Left forelimb (tissue), 1 donor: ENCODE data around the gene IL22RA1.

Experiments used
- DNase-seq: peaks from one replicate; pipeline ENCODE4 v3.0.0-alpha.2; 2018; ENCODE audit warnings: low spot score

IL22RA1 gene

DNA sequence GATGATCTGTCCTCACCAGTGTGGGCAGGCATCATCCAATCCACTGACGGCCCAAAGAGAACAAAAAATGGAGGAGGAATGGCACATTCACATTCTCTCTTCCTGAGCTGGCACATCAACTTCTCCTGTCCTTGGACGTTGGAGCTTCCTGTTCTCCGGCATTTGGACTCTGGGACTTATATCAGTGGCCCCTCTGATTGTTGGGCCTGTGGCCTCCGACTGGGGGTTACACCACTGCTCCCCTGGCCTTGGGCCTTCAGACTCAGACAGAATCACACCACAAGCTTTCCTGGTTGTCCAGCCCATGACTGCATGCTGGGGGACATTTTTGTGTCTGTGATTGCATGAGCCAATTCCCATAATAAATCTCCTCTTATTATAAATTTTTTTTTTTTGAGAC lies 24.1 kb upstream of the IL22RA1 start:
- DNase-seq = no peak

DNA sequence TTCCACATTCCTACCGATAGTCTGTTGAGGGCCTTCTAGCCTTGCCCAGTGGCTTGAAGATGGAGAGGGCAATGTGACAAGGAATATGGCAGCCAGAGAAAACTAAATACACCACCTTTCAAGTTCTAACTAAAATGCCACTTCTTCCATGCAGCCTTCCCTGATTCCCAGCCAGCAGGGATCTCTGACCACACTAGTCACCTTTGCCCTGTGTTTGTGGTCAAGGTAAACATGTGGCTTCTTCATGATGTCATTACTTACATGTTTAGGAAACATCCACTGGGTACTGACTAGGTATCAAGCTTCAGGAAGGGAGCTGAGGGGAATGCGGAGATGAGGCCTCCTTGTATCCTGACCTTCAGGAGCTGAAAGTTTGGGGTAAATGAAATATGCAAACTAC lies 22.6 kb upstream of the IL22RA1 start:
- no peak for DNase-seq

DNA sequence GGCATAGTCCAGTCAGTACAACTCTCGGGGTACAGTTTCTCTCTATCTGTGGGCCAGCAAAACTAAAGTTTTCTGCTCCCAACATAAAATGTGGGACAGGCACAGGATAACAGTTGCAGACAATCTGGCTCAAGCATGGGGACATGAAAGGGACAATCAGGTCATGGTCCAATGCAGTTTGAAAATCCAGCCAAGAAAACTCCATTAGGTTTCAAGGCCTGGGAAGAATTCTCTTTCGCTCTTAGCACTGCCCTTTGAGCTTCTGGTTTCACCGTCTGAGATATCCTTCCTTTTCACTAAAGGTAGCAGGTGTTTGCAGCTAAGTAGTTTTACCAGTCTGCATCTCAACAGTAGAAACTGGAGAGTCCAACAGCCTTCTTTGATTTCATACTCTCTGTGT lies 21.1 kb upstream of the IL22RA1 start:
- no peak for DNase-seq

DNA sequence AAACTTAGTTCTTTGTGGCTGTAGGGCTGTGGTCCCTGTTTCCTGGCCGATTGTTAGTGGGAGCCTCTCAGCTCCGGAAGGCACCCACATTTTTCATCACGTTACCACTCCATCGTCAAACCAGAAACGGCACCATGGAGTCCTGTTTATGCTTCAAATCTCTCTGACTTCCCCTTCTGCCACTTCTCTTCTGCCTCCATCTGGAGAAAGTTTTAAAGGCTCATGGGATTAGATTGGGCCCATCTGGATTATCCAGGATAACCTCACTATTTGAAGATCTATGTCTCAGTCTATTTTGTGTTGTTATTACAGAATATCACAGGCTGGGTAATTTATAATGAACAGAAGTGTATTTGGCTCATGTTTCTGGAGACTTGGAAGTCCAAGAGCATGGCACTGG lies 19.3 kb upstream of the IL22RA1 start:
- DNase-seq = no peak

DNA sequence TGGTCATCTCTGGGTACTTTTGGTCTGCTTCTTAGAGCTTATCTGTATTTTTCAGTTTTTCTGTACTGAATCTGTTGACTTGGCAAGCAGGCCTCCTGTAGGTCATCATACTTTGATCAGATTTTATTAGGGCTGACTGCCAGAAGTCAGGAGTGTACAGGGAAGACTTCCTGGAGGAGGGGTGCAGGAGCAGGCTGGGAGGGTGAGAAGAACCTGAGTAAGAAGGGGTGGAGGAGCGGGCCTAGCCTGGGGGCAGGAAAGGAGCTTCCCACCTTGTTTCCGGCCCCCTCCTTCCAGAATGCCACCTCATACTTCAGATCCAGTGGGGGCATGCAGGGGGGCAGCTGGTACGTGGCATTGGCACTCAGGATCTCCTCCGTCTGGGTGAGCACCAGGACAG lies 18.3 kb upstream of the IL22RA1 start:
- DNase-seq = no peak

DNA sequence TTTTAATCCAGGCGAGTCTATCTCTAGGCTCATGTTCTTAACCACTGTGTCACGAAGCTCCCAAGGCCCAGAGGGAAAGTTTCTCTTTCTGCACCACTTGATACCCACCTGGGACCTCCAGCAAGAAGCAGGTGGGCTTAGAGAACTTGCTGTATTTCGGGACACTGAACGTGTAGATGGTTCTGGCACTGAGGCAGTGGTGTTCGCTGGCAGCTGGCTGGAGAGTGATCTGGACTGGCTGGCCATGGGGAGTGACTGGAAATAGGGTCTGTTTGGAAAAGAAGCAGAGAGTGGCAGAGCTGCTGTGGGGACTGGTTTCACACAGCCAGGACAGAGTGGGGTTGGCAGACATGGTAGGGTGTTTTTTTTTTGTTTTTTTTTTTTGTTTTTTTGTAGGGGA lies 16.4 kb upstream of the IL22RA1 start:
- no peak for DNase-seq

DNA sequence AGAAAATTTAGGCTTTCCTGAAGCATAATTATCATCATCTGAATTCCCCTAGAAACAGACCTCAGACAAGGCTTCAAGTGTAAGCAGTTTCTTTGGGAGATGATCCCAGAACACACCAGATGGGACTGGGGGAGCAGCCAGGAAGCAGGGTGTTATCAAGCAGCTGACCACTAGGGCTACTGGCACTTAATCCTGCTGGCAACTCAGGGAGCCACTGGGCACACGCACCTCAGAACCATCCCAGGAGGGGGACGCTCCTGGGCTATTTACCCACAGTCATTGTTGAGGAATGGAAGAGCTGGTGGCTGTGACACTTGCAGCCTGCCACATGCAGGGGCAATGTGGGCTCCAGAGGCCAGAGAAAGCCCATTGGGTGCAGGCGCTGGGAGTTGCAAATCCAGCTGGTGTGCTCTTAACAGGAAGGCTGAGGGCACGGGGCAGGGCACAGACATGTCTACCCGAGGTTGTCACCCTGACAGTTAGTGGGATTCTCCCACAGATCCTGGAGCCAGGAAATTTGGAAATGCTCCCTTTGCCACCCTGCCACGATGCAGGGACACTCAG lies 15.1 kb upstream of the IL22RA1 start:
- peak; percentile 40 for DNase-seq

DNA sequence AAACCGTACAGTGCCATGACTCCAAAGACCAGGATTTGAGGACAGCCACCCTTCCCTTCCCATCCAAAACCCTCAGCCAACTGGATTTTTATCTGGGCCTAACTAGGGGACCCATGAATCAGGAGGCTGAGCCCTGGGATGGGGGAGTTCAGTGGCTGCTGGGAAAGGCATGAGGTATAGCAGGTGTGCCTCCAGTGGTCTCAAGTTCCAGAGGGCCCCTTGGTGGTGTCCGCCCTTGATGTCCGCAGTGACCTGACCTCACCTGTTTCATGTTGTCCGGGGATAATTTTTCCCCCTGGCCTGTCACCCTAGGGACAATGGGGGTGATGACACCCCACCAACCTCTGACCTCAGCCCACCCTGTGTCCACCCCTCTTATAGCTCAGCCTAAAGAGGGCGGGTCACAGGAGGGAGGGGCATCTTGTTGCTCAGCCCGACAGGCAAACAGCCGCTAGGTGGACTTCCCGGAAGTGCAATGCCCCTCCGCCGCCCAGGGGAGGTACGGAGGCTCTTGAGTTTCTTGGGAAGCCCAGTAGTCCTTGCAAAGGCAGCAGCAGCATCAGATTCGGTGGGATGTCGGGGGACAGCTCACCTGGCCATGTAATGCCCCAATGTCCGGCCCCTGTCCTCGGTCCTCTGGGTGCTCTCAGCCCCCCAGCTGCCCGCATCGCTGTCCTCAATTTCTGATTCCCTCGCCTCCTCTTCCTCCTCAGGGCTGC lies 13.8 kb upstream of the IL22RA1 start:
- no peak for DNase-seq

DNA sequence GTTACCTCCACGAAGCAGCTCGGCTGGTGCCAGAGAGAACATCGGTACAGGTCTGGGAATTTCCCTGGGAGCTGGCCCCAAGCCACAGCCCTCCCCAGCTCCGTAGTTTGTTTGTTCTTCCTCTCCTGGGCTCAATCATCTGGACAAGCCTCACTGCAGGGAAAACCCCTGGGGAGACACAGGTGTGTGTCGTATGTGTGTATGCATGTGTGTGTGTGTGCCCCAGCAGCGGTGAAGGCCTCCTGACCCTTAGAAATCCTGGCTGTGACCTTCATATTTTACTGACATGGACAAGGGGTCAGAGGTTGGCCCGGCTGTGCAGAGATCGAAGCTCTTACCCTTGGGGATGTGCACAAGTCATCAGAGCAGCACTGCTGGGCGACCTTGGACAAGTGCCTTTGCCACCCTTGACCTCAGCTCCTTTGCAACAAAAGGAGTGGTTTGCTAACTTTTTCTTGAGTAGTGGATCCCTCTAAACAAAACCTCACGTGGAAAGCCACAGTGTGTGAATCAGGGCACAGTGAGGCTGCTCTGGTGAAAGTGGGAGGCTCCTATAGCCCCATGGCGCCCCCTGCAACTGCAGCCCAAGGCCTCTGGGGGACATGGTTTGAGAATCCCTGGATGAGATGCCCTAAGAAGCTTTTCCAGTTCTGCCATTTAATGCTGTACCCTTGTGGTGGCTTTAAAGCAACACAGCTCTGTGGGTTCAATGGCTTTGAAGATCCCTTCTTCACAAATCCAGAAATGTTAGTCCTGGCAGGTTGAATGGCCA lies 12.3 kb upstream of the IL22RA1 start:
- DNase-seq = no peak

DNA sequence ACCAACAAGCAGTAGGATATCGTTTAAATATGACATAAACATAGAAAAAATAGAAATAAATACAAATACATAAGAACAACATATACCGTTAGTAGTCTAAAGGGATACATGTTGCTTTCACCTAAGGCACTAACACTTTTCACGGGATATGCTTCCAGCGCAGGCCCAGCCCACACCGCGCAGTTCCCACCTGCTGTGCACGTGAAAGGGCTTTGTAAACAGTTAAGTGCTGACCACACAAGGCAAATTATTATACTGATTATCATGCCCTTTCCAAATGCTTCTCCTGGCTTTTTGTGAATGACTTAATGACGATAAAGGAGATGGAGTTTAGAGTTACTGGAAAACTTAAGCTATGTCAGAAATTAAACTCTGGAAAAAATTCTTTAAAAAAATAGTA lies 11.3 kb upstream of the IL22RA1 start:
- no peak for DNase-seq

DNA sequence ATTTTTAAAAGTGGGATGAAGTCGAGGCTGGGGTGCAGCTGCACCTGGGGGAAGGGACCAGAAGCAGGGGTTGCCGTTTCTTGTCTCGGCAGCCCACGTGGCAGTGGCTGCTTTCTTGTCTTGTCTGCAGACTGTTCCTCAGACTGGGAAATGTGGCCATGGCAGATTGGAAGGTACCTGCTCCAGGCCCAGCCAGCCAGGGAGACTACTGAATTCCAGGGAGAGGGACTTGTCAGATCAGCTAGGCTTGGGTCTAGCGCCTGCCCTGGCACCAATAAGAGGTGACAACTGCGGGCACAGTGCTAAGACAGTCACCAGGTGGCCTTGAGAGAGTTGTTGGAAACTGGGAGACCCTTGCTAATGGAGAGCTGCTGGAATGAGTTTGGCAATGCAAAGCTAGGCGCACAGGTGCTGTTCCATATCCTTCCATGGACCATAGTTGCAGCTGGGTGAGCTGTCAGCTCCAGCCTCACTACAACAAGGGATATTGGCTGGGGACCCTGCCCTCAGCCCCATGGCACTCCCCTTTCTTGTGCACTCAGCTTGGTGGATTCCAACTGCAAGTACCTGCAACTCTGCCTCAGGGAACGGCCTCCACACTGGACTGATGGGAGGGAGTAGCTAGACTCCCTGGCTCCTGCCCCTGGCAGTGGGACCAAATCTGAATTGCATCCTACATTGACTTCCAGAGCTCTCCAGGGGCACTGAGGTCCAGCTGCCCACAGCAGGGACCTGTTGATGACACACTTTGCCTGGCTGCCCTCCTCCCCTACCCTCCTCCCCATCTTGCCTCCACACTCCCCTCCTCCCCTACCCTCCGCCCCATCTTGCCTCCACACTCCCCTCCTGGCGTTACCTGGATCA lies 9.9 kb upstream of the IL22RA1 start:
- DNase-seq = no peak

DNA sequence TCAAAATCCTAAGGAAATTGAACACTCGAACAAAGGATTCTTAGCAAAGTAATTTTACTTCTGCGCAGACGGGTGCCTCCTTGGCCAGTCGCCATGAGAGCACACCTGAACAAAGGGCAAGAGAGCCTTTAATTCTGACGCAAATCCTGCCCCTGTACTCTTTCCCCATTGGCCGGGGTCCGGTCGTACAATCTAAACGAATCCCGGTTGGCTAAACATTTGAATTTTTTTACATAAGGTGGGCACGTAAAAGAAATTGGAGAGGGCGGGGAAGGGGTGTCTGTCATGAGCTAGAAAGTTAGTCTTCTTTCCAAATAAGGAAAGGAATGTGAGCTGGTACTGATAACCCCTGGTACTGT lies 8.2 kb upstream of the IL22RA1 start:
- DNase-seq = no peak

DNA sequence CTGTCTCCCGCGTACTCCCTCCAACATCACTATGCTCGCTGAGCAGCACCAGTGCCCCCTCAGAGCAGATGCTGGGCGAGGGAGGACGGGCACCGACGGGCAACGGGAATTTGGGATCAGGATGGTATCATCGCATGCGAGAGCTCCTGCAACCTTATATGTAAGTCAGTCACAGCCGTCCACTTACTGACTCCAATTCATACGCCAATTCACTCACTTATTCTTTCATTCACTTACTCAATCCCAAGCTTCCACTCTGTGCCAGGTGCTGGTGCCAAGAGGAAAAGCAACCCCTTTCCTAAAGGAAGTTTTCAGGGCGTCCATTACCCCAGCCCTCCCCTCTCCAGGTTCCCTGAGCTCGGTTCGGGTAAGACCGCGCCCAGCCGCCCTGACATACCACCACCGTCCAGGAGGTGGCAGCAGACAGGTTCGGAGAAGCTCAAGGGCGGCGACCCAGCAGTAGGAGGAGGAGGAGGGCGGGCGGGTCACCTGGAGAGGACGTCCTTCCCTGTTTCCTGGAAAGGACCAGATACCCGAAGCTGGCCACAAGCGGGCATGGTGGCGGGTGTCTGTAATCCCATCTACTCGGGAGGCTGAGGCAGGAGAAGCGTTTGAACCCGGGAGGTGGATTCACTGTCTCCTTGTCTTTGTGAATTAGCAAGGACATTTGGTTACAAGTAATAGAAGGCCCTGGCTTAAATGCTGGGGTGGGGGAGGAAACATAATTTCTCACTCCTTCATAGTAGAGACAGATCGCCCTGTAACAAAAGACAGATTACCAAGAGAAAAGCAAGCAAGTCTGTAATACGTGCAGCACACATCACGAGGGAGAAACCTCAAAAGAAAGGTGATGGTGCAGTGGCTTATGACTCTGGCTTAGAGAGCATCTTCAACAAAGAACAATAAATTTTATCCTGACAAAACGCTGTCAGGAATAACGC lies 7.6 kb upstream of the IL22RA1 start:
- DNase-seq = peak; percentile 88

DNA sequence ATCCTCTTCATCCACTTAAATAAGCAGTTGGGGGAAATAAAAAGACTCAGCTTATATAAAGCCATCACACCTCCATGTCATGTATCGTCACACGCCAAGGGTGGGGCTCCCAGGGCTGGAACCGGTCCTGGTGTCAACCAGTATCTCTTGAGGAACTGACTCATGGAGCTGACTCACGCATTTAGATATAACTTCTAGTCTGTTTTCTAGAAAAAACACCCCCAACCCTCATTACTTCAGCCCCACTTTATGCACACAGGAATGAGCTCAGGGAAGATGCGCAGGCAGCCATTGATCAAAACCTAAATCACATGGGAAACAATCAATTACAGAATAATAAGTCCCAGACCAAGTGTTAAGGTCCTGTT lies 6.9 kb upstream of the IL22RA1 start:
- no peak for DNase-seq

DNA sequence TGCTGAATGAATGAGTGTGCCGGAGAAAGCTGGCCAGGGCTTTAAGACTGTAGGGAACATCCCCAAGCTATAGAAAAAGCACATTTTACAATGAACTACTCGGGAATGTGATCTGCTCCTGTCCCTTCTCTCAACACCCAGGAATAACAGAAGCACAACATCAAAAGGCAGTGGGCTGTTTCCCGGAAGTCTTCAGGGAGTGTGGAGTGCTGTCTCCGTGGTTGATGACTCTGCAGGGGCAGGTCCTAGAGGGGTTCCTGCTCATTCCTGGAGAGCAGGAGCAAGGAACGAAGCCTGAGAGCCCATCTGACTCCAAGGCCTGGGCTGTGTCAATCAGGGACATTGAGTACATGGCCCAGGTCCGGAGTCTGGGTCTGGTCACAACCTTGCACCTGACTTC lies 4.9 kb upstream of the IL22RA1 start:
- DNase-seq = no peak

DNA sequence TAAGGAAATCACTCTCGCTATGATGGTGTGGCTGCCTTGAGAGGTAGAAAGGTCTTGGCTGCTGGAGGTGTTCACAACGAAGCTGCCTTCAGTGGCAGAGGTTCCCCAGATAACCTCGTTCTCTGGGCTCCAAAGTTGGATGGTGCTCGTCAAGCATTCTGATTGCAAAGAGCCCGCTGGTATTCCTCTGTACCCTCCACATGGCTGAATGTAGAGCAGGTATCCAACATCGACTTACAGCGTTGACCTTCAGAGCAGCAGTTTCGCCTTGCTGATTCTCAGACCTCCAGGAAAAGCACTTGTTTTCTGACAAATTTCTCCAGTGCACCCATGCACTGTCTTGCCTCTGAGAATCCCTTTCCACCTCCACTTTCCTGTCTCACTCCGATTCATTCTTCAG lies 4.3 kb upstream of the IL22RA1 start:
- no peak for DNase-seq

DNA sequence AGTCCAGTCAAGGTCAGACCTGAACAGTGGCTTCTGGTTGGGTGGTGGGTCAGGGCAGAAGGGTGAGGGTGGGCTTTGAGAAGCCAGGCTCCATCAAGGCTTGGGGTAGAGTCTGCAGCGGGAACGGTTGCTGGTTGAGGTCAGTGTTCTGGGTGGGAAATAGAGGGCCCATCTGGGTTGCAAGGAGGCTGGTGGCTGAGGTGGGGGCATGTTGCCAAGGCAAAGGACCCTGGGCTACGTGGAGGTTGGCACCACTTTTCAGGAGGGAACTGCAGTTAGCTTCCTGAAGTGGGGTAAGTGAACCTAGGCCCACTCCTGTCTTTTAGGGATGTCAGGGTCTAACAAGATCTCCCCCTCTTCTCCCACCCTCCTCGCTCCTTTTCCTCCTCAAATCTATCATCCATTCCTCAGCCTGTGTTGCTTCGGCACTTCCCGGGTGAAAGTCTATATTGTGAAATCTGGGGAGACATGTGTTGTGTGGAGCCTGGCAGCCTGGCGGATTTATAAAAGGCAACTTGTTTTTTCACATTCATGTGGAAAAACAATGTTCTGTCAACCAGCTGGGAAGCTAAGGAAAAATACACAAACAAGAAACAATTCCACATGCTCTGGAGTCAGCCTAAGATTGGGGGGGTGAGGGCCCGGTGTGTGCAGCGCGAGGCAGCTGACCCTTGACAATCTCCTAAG lies 1.5 kb downstream of the IL22RA1 start:
- DNase-seq = no peak

DNA sequence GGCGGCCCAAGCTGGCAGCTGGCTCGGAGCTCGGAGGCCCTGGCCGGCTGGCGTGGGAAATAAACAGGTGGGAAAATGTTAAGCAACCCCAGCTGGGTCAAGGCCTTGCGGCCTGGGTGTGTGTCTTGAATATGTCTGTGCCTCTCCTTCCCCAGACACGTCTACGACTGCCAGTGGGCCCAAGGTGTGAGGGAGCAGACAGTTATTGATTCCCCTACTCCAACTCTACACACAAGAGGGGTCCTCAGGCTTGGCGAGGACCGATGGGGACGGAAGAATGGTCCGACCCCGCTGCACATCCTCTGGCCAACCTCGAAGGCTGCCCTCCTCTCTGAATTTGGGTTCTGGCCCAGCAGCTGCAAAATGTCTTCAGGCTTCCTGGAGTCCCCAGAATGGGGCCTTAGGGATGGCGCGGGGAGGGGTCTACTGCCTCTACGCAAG lies 2.2 kb downstream of the IL22RA1 start:
- no peak for DNase-seq

DNA sequence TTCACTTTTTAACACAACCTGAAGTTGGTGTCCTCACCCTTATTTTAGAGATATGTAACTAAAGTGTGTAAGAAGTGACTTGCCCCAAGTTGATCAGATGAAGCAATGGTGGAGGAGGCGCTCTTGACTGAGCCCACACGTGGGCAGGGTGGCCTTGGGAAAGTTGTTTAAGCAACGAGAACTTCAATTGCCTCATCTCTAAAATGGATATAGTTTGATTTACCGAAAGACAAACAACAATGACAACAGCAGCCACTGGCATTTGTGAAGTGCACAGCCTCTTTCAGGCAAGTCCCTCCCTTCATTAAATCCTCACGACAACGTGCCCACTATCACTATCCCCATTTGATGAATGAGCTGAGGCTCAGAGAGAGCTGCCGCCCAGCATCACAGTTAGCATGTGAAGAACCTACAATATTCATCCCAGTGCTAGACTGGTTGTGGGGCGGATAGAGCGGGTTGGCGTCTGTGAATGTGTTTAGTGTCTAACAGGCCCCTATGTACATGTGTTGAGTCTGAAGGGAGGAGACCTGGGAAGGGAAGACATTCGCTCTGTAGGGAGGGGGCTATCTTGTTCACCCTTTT lies 3.0 kb downstream of the IL22RA1 start:
- DNase-seq = no peak

DNA sequence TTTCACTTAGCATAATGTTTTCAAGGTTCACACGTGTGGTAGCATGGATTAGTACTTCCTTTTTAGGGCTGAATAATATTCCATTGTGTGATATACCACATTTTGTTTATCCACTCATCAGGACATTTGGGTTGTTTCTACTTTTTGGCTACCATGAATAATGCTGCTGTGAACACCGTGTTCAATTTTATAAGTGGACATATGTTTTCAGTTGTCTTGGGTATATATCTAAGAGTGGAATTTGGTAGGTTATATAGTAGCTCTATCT lies 3.8 kb downstream of the IL22RA1 start:
- no peak for DNase-seq
